RWPE2 (cell line): ENCODE results near the gene RPS6KA2.

Experiments
- ATAC-seq: fragments of 200-7000 bp; cut with Tn5 transposase; 3 replicates; pipeline ENCODE4 v1.9.1; 2021; ENCODE audit warnings: low read depth
- DNase-seq: peaks from one replicate; pipeline ENCODE4 v3.0.0-alpha.2; 2020; ENCODE audit warnings: low spot score
- H3K27ac ChIP-seq: fragments of 450-650 bp; 2 replicates; pipeline ENCODE4 v1.5.1; 2017; ENCODE audit warnings: mild to moderate bottlenecking; ENCODE audit not compliant: poor library complexity, severe bottlenecking
- H3K27me3 ChIP-seq: fragments of 250-450 bp; sonication (Bioruptor Pico); 2 replicates; pipeline ENCODE4 v1.5.1; 2021; ENCODE audit warnings: mild to moderate bottlenecking, moderate library complexity; ENCODE audit not compliant: insufficient read depth, poor library complexity, severe bottlenecking
- H3K36me3 ChIP-seq: fragments of 250-450 bp; sonication (Bioruptor Pico); 2 replicates; pipeline ENCODE4 v1.5.1; 2020; ENCODE audit warnings: low read depth, mild to moderate bottlenecking, moderate library complexity
- H3K4me1 ChIP-seq: fragments of 250-450 bp; sonication (Bioruptor Pico); 2 replicates; pipeline ENCODE4 v1.5.1; 2021; ENCODE audit warnings: mild to moderate bottlenecking, moderate library complexity; ENCODE audit not compliant: insufficient read depth, poor library complexity, severe bottlenecking
- H3K4me3 ChIP-seq: fragments of 250-450 bp; sonication (Bioruptor Pico); 2 replicates; pipeline ENCODE4 v1.5.1; 2021; ENCODE audit warnings: mild to moderate bottlenecking, moderate library complexity; ENCODE audit not compliant: severe bottlenecking
- H3K9me3 ChIP-seq: fragments of 250-450 bp; sonication (Bioruptor Pico); 2 replicates; pipeline ENCODE4 v1.5.1; 2021; ENCODE audit warnings: mild to moderate bottlenecking, moderate library complexity; ENCODE audit not compliant: severe bottlenecking
- CTCF ChIP-seq: fragments of 450-650 bp; IDR thresholded peaks from one replicate; pipeline ENCODE4 v1.5.1; 2017; ENCODE audit warnings: mild to moderate bottlenecking, moderate library complexity; ENCODE audit not compliant: poor library complexity, severe bottlenecking

The RPS6KA2 gene

GRCh38 chr6:166441325-166442078 lies 185.5 kb downstream of the RPS6KA2 start:
- H3K27me3 ChIP-seq: no peaks in the 10 kb centered on the region
- no peak overlapping the region for H3K4me3 ChIP-seq
- peak; percentile 25; the same call in 1 of the 3 replicates for ATAC-seq
- no peak for TF ChIP-seq CTCF
- H3K36me3 ChIP-seq: peaks cover 16% of the 10 kb centered on the region
- H3K27ac ChIP-seq: no peak overlapping the region
- H3K9me3 ChIP-seq: no peaks in the 10 kb centered on the region
- DNase-seq: peak; percentile 38
- H3K4me1 ChIP-seq: no peaks in the 10 kb centered on the region

- no peaks in the 10 kb centered on the region for H3K4me1 ChIP-seq
- TF ChIP-seq CTCF: no peak
- no peaks in the 10 kb centered on the region for H3K27me3 ChIP-seq
- no peak overlapping the region for H3K4me3 ChIP-seq
- ATAC-seq (no peak), DNase-seq (peak; percentile 1)
- H3K27ac ChIP-seq: no peak overlapping the region
- H3K9me3 ChIP-seq: no peaks in the 10 kb centered on the region
- H3K36me3 ChIP-seq: peaks cover 12% of the 10 kb centered on the region
Measured at GRCh38 chr6:166440729-166441128, 186.3 kb downstream of the RPS6KA2 start.

- DNase-seq: peak; percentile 36
- H3K9me3 ChIP-seq: no peaks in the 10 kb centered on the region
- H3K4me3 ChIP-seq: no peak overlapping the region
- no peaks in the 10 kb centered on the region for H3K27me3 ChIP-seq
- TF ChIP-seq CTCF: no peak
- H3K27ac ChIP-seq: no peak overlapping the region
- no peaks in the 10 kb centered on the region for H3K4me1 ChIP-seq
- no peak for ATAC-seq
- peaks cover 12% of the 10 kb centered on the region for H3K36me3 ChIP-seq
Measured at GRCh38 chr6:166440106-166440505, 186.9 kb downstream of the RPS6KA2 start.

GRCh38 chr6:166439366-166440091 lies 187.5 kb downstream of the RPS6KA2 start:
- H3K4me1 ChIP-seq: no peaks in the 10 kb centered on the region
- no peaks in the 10 kb centered on the region for H3K27me3 ChIP-seq
- TF ChIP-seq CTCF: no peak
- ATAC-seq: no peak
- DNase-seq: peak; percentile 33
- no peak overlapping the region for H3K4me3 ChIP-seq
- peaks cover 12% of the 10 kb centered on the region for H3K36me3 ChIP-seq
- H3K9me3 ChIP-seq: no peaks in the 10 kb centered on the region
- no peak overlapping the region for H3K27ac ChIP-seq
